Measurements from ENCODE around the gene FDXR.
A peak's percentile ranks its signal among the peaks of the same experiment; 100 is the strongest.

FDXR gene

GRCh38 chr17:74865504-74866197 is 7.1 kb downstream of the FDXR start:
- peak; percentile 42 for DNase-seq (ENCODE audit: extremely low read depth, insufficient read length)
- H3K36me3 ChIP-seq (ENCODE audit: control insufficient read depth, insufficient read depth, low read length) = peaks cover 40% of the 10 kb centered on the region
- no peaks in the 10 kb centered on the region; the same call in 1 of the 2 replicates for H3K27me3 ChIP-seq (replicated peaks; ENCODE audit: control insufficient read depth, insufficient read depth, low read length)
- H3K4me3 ChIP-seq (replicated peaks; ENCODE audit: low read depth, low read length) = no peak overlapping the region
- TF ChIP-seq CTCF (IDR thresholded peaks at IDR 0.05; ENCODE audit: insufficient read depth, low read length, poor library complexity, severe bottlenecking) = no peak

GRCh38 chr17:74864866-74865395 is 7.9 kb downstream of the FDXR start:
- Histone ChIP-seq H3K36me3 (ENCODE audit: control insufficient read depth, insufficient read depth, low read length) (peaks cover 39% of the 10 kb centered on the region), H3K4me3 (replicated peaks; ENCODE audit: low read depth, low read length) (no peak overlapping the region), H3K27me3 (replicated peaks; ENCODE audit: control insufficient read depth, insufficient read depth, low read length) (no peaks in the 10 kb centered on the region; the same call in 1 of the 2 replicates)
- DNase-seq (ENCODE audit: extremely low read depth, insufficient read length) = peak; percentile 54
- peak; percentile 90 for TF ChIP-seq CTCF (IDR thresholded peaks at IDR 0.05; ENCODE audit: insufficient read depth, low read length, poor library complexity, severe bottlenecking)

- Histone ChIP-seq H3K27me3 (replicated peaks; ENCODE audit: control insufficient read depth, insufficient read depth, low read length) (no peaks in the 10 kb centered on the region; the same call in 1 of the 2 replicates), H3K4me3 (replicated peaks; ENCODE audit: low read depth, low read length) (no peak overlapping the region), H3K36me3 (ENCODE audit: control insufficient read depth, insufficient read depth, low read length) (peaks cover 36% of the 10 kb centered on the region)
Measured at GRCh38 chr17:74864297-74864865, 8.4 kb downstream of the FDXR start.

GRCh38 chr17:74863420-74864296 is 9.1 kb downstream of the FDXR start:
- TF ChIP-seq CTCF (IDR thresholded peaks at IDR 0.05; ENCODE audit: insufficient read depth, low read length, poor library complexity, severe bottlenecking) = no peak
- no peak for DNase-seq (ENCODE audit: extremely low read depth, insufficient read length)
- Histone ChIP-seq H3K27me3 (replicated peaks; ENCODE audit: control insufficient read depth, insufficient read depth, low read length) (no peaks in the 10 kb centered on the region; the same call in 1 of the 2 replicates), H3K36me3 (ENCODE audit: control insufficient read depth, insufficient read depth, low read length) (peaks cover 34% of the 10 kb centered on the region), H3K4me3 (replicated peaks; ENCODE audit: low read depth, low read length) (no peak overlapping the region)

More at GRCh38 chr17:74864297-74864865, 8.4 kb downstream of the FDXR start:
- no peak for TF ChIP-seq CTCF (IDR thresholded peaks at IDR 0.05; ENCODE audit: insufficient read depth, low read length, poor library complexity, severe bottlenecking)
- no peak for DNase-seq (ENCODE audit: extremely low read depth, insufficient read length)

- DNase-seq (ENCODE audit: extremely low read depth, insufficient read length) = no peak
- Histone ChIP-seq H3K36me3 (ENCODE audit: control insufficient read depth, insufficient read depth, low read length) (peaks cover 34% of the 10 kb centered on the region), H3K27me3 (replicated peaks; ENCODE audit: control insufficient read depth, insufficient read depth, low read length) (peaks cover 1% of the 10 kb centered on the region; the same call in 1 of the 2 replicates), H3K4me3 (replicated peaks; ENCODE audit: low read depth, low read length) (no peak overlapping the region)
- no peak for TF ChIP-seq CTCF (IDR thresholded peaks at IDR 0.05; ENCODE audit: insufficient read depth, low read length, poor library complexity, severe bottlenecking)
Measured at GRCh38 chr17:74862919-74863318, 9.9 kb downstream of the FDXR start.

All from GM06990 (cell line).